ENCODE data around the gene NID2. TPM values are rescaled to one million over a fixed set of nuclear protein-coding genes. Genes with fewer than 3 reads are reported as not detected.

NID2 gene
- total and polyA plus RNA-seq, 4 donors = 2.3 to 23.3 (median 10.1) TPM

DNA sequence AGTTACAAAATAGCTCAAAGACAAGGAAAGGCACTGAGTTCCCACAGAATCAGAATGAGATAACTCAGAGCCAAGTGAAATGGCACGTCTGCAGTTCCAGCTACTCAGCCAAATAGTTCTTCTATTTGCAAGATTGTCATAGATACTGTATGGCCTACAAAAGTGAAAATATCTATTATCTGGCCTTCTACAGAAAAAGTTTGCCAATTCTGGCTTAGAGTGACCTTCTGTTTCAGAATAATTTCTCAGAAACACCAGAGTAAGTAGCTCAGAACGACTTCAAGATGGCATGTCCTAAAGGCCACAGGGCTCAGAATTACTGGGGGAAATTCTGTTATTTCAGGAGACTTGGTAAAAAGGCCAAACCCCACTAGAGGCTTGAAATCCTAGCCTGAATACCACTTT, 90.2 kb downstream of the NID2 start:
- Histone ChIP-seq H3K4me1 (ENCODE audit: control insufficient read depth in 4 of 4, insufficient read depth in 4 of 4, low read length in 3 of 4) (peaks cover 0 to 5% (median 1%) of the 10 kb centered on the region in 4 donors), H3K36me3 (ENCODE audit: control insufficient read depth in 4 of 4, insufficient read depth in 3 of 4, low read depth in 1 of 4, low read length in 3 of 4) (no peaks in the 10 kb centered on the region), H3K4me3 (ENCODE audit: low read depth in 1 of 3, low read length in 3 of 3) (no peak overlapping the region), H3K27me3 (ENCODE audit: control insufficient read depth in 4 of 4, insufficient read depth in 4 of 4, low read length in 3 of 4) (no peaks in the 10 kb centered on the region), H3K9ac (ENCODE audit: low read depth in 1 of 2, low read length in 2 of 2) (no peak overlapping the region), H3K9me3 (ENCODE audit: control insufficient read depth in 4 of 4, low read length in 3 of 4) (no peaks in the 10 kb centered on the region), H3K27ac (ENCODE audit: low read depth in 1 of 2, low read length in 2 of 2) (no peak overlapping the region)
- 47% methylated on average over 2 of the region's 2 CpGs for WGBS
- TF ChIP-seq EGR1 (IDR thresholded peaks at IDR 0.05; ENCODE audit: low read depth in 2 of 2) (no peak), TAF1 (conservative IDR thresholded peaks at IDR 0.05) (no peak), SP1 (IDR thresholded peaks at IDR 0.05) (no peak), JUND (IDR thresholded peaks at IDR 0.05) (no peak), FOXA2 (IDR thresholded peaks at IDR 0.05) (no peak), GABPA (IDR thresholded peaks at IDR 0.05 in 1 of 2, conservative IDR thresholded peaks at IDR 0.05 in 1 of 2) (no peak), RXRA (IDR thresholded peaks at IDR 0.05) (no peak), YY1 (IDR thresholded peaks at IDR 0.05) (no peak), HNF4G (IDR thresholded peaks at IDR 0.05) (no peak), NR2F2 (IDR thresholded peaks at IDR 0.05) (no peak), RAD21 (IDR thresholded peaks at IDR 0.05) (no peak), FOXA1 (IDR thresholded peaks at IDR 0.05) (no peak)
- TF ChIP-seq, protein P1, sequence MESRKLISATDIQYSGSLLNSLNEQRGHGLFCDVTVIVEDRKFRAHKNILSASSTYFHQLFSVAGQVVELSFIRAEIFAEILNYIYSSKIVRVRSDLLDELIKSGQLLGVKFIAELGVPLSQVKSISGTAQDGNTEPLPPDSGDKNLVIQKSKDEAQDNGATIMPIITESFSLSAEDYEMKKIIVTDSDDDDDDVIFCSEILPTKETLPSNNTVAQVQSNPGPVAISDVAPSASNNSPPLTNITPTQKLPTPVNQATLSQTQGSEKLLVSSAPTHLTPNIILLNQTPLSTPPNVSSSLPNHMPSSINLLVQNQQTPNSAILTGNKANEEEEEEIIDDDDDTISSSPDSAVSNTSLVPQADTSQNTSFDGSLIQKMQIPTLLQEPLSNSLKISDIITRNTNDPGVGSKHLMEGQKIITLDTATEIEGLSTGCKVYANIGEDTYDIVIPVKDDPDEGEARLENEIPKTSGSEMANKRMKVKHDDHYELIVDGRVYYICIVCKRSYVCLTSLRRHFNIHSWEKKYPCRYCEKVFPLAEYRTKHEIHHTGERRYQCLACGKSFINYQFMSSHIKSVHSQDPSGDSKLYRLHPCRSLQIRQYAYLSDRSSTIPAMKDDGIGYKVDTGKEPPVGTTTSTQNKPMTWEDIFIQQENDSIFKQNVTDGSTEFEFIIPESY (IDR thresholded peaks at IDR 0.05) = no peak
- TF ChIP-seq, protein P2, sequence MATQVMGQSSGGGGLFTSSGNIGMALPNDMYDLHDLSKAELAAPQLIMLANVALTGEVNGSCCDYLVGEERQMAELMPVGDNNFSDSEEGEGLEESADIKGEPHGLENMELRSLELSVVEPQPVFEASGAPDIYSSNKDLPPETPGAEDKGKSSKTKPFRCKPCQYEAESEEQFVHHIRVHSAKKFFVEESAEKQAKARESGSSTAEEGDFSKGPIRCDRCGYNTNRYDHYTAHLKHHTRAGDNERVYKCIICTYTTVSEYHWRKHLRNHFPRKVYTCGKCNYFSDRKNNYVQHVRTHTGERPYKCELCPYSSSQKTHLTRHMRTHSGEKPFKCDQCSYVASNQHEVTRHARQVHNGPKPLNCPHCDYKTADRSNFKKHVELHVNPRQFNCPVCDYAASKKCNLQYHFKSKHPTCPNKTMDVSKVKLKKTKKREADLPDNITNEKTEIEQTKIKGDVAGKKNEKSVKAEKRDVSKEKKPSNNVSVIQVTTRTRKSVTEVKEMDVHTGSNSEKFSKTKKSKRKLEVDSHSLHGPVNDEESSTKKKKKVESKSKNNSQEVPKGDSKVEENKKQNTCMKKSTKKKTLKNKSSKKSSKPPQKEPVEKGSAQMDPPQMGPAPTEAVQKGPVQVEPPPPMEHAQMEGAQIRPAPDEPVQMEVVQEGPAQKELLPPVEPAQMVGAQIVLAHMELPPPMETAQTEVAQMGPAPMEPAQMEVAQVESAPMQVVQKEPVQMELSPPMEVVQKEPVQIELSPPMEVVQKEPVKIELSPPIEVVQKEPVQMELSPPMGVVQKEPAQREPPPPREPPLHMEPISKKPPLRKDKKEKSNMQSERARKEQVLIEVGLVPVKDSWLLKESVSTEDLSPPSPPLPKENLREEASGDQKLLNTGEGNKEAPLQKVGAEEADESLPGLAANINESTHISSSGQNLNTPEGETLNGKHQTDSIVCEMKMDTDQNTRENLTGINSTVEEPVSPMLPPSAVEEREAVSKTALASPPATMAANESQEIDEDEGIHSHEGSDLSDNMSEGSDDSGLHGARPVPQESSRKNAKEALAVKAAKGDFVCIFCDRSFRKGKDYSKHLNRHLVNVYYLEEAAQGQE (IDR thresholded peaks at IDR 0.05) = no peak
- TF ChIP-seq, protein P3, sequence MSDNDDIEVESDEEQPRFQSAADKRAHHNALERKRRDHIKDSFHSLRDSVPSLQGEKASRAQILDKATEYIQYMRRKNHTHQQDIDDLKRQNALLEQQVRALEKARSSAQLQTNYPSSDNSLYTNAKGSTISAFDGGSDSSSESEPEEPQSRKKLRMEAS (IDR thresholded peaks at IDR 0.05) = no peak
- TF ChIP-seq, protein P4, sequence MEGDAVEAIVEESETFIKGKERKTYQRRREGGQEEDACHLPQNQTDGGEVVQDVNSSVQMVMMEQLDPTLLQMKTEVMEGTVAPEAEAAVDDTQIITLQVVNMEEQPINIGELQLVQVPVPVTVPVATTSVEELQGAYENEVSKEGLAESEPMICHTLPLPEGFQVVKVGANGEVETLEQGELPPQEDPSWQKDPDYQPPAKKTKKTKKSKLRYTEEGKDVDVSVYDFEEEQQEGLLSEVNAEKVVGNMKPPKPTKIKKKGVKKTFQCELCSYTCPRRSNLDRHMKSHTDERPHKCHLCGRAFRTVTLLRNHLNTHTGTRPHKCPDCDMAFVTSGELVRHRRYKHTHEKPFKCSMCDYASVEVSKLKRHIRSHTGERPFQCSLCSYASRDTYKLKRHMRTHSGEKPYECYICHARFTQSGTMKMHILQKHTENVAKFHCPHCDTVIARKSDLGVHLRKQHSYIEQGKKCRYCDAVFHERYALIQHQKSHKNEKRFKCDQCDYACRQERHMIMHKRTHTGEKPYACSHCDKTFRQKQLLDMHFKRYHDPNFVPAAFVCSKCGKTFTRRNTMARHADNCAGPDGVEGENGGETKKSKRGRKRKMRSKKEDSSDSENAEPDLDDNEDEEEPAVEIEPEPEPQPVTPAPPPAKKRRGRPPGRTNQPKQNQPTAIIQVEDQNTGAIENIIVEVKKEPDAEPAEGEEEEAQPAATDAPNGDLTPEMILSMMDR (IDR thresholded peaks at IDR 0.05; ENCODE audit: low read depth, low read length, missing input control) = no peak
- TF ChIP-seq, protein P5, sequence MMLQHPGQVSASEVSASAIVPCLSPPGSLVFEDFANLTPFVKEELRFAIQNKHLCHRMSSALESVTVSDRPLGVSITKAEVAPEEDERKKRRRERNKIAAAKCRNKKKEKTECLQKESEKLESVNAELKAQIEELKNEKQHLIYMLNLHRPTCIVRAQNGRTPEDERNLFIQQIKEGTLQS (IDR thresholded peaks at IDR 0.05) = no peak
- DNase-seq (ENCODE audit: low spot score) = no peak

DNA sequence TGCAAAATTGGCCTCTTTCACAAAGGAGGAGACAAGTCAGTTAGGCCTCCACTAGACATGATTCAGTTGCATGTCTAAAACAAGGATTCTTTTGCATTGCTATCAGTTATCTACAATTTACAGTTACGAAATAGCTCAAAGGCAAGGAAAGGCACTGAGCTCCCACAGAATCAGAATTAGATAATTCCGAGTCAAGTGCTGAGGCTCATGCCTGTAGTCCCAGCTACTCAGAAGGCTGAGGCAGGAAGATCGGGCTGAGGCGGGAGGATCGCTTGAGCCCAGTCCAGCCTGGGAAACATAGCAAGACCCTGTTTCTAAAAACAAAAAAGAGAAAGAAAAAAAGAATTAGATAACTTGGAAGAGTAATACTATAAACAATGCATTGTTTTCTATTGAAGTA, 91.8 kb downstream of the NID2 start:
- WGBS = 87% methylated on average over 5 of the region's 5 CpGs
- Histone ChIP-seq H3K9ac (ENCODE audit: low read depth in 1 of 2, low read length in 2 of 2) (no peak overlapping the region), H3K27ac (ENCODE audit: low read depth in 1 of 2, low read length in 2 of 2) (no peak overlapping the region), H3K27me3 (ENCODE audit: control insufficient read depth in 4 of 4, insufficient read depth in 4 of 4, low read length in 3 of 4) (no peaks in the 10 kb centered on the region), H3K36me3 (ENCODE audit: control insufficient read depth in 4 of 4, insufficient read depth in 3 of 4, low read depth in 1 of 4, low read length in 3 of 4) (no peaks in the 10 kb centered on the region), H3K4me3 (ENCODE audit: low read depth in 1 of 3, low read length in 3 of 3) (no peak overlapping the region), H3K9me3 (ENCODE audit: control insufficient read depth in 4 of 4, low read length in 3 of 4) (no peaks in the 10 kb centered on the region), H3K4me1 (ENCODE audit: control insufficient read depth in 4 of 4, insufficient read depth in 4 of 4, low read length in 3 of 4) (peaks cover 0 to 5% (median 1%) of the 10 kb centered on the region in 4 donors)
- no peak for DNase-seq (ENCODE audit: low spot score)
- TF ChIP-seq, protein P5 (IDR thresholded peaks at IDR 0.05) = no peak
- no peak for TF ChIP-seq YY1 (IDR thresholded peaks at IDR 0.05)
- TF ChIP-seq, protein P3 (IDR thresholded peaks at IDR 0.05) = no peak
- no peak for TF ChIP-seq HNF4G (IDR thresholded peaks at IDR 0.05)
- TF ChIP-seq HNF4A (conservative IDR thresholded peaks at IDR 0.05) = no peak
- TF ChIP-seq EGR1 (IDR thresholded peaks at IDR 0.05; ENCODE audit: low read depth in 2 of 2) = no peak
- TF ChIP-seq JUND (IDR thresholded peaks at IDR 0.05) = no peak
- TF ChIP-seq FOXA2 (IDR thresholded peaks at IDR 0.05) = no peak
- TF ChIP-seq GABPA (IDR thresholded peaks at IDR 0.05 in 1 of 2, conservative IDR thresholded peaks at IDR 0.05 in 1 of 2) = no peak
- TF ChIP-seq, protein P2 (IDR thresholded peaks at IDR 0.05) = no peak
- TF ChIP-seq SP1 (IDR thresholded peaks at IDR 0.05) = no peak
- no peak for TF ChIP-seq NR2F2 (IDR thresholded peaks at IDR 0.05)
- no peak for TF ChIP-seq TAF1 (conservative IDR thresholded peaks at IDR 0.05)
- TF ChIP-seq RXRA (IDR thresholded peaks at IDR 0.05) = no peak
- no peak for TF ChIP-seq RAD21 (IDR thresholded peaks at IDR 0.05)
- no peak for TF ChIP-seq FOXA1 (IDR thresholded peaks at IDR 0.05)

All from liver (tissue), 9 donors.